Measurements from ENCODE around the gene HRAS.
A peak's percentile ranks its signal among the peaks of the same experiment; 100 is the strongest.

HRAS gene

GRCh38 chr11:535519-536454 is at the start of gene HRAS:
HRAS (minus strand) TSS chr11:535576.
- H2AFZ ChIP-seq (ENCODE audit: low read length, unreplicated experiment): peak within 1 kb of the TSS; percentile 86
- peak within 1 kb of the TSS; percentile 90 for H3K4me3 ChIP-seq (ENCODE audit: low read depth, low read length)
- no peak within 1 kb of the TSS for H3K27ac ChIP-seq (ENCODE audit: low read depth, low read length)
- H3K79me2 ChIP-seq (ENCODE audit: control insufficient read depth, insufficient read depth, low read length, unreplicated experiment): peaks cover 16% of the 10 kb centered on the region
- no peaks in the 10 kb centered on the region for H3K27me3 ChIP-seq (ENCODE audit: insufficient read depth, low read length)
- H3K4me1 ChIP-seq (ENCODE audit: control insufficient read depth, insufficient read depth, low read length, unreplicated experiment): peaks cover 7% of the 10 kb centered on the region
- H3K36me3 ChIP-seq (ENCODE audit: insufficient read depth, low read length): 0 out of 2 replicates have a peak, but pooled peaks cover 6% of the 10 kb centered on the region

- H3K4me1 ChIP-seq (ENCODE audit: control insufficient read depth, insufficient read depth, low read length, unreplicated experiment): peaks cover 27% of the 10 kb centered on the region
- H3K27me3 ChIP-seq (ENCODE audit: insufficient read depth, low read length): no peaks in the 10 kb centered on the region
- no peak overlapping the region for H3K4me3 ChIP-seq (ENCODE audit: low read depth, low read length)
- H3K36me3 ChIP-seq (ENCODE audit: insufficient read depth, low read length): peaks cover 20% of the 10 kb centered on the region
- H3K27ac ChIP-seq (ENCODE audit: low read depth, low read length): no peak overlapping the region
- H2AFZ ChIP-seq (ENCODE audit: low read length, unreplicated experiment): no peak overlapping the region
- H3K79me2 ChIP-seq (ENCODE audit: control insufficient read depth, insufficient read depth, low read length, unreplicated experiment): peaks cover 59% of the 10 kb centered on the region
Observed at GRCh38 chr11:584287-584686, 48.9 kb upstream of the HRAS start.

DNA sequence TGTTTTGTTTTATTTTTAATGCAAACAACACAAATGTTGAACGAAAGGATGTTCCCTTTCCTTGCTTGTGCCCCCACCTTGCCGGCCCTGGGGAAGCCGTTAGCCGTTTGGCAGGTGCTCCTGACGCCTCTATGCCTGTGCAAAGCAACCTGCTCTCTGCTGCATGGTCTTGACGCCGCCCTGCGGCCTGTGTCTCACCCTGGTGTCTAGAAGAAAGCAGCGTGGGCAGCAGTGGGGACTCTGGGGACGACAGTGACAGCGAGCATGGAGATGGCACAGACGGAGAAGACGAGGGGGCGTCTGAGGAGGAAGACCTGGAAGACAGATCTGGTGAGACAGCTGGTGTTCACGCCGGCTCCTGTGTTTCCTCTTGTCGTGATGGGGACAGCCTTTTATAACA is 46.4 kb upstream of the HRAS start:
- no peak overlapping the region for H3K27ac ChIP-seq (ENCODE audit: low read depth, low read length)
- H3K4me3 ChIP-seq (ENCODE audit: low read depth, low read length): no peak overlapping the region
- peaks cover 20% of the 10 kb centered on the region; the same call in 1 of the 2 replicates for H3K36me3 ChIP-seq (ENCODE audit: insufficient read depth, low read length)
- H3K79me2 ChIP-seq (ENCODE audit: control insufficient read depth, insufficient read depth, low read length, unreplicated experiment): peaks cover 77% of the 10 kb centered on the region
- H3K27me3 ChIP-seq (ENCODE audit: insufficient read depth, low read length): no peaks in the 10 kb centered on the region
- H3K4me1 ChIP-seq (ENCODE audit: control insufficient read depth, insufficient read depth, low read length, unreplicated experiment): peaks cover 32% of the 10 kb centered on the region
- H2AFZ ChIP-seq (ENCODE audit: low read length, unreplicated experiment): no peak overlapping the region

DNA sequence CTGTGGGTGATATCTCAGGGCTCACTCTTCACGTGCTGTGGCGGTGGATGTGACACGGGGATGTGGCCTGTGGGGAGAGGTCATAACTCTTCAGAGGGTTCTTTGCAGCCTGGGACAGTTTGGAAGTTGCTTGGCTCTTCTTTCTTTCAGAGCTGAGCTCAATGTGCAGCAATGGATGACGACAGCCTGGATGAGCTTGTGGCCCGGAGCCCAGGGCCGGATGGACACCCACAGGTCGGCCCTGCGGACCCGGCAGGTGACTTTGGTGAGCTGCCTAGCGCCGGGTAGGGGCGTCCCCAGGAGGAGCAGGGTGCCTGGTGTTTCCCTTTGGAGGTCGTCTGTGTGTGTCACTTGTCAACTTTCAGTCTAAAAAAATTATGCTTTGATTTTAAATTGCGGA is 46.0 kb upstream of the HRAS start:
- Histone ChIP-seq H3K4me1 (ENCODE audit: control insufficient read depth, insufficient read depth, low read length, unreplicated experiment) (peaks cover 30% of the 10 kb centered on the region), H3K27ac (ENCODE audit: low read depth, low read length) (no peak overlapping the region), H2AFZ (ENCODE audit: low read length, unreplicated experiment) (no peak overlapping the region), H3K79me2 (ENCODE audit: control insufficient read depth, insufficient read depth, low read length, unreplicated experiment) (peaks cover 79% of the 10 kb centered on the region), H3K36me3 (ENCODE audit: insufficient read depth, low read length) (peaks cover 18% of the 10 kb centered on the region; the same call in 1 of the 2 replicates), H3K27me3 (ENCODE audit: insufficient read depth, low read length) (no peaks in the 10 kb centered on the region), H3K4me3 (ENCODE audit: low read depth, low read length) (no peak overlapping the region)

GRCh38 chr11:579830-580601 is 44.6 kb upstream of the HRAS start:
- no peak overlapping the region for H3K4me3 ChIP-seq (ENCODE audit: low read depth, low read length)
- no peaks in the 10 kb centered on the region for H3K27me3 ChIP-seq (ENCODE audit: insufficient read depth, low read length)
- H3K4me1 ChIP-seq (ENCODE audit: control insufficient read depth, insufficient read depth, low read length, unreplicated experiment): peaks cover 30% of the 10 kb centered on the region
- peaks cover 78% of the 10 kb centered on the region for H3K79me2 ChIP-seq (ENCODE audit: control insufficient read depth, insufficient read depth, low read length, unreplicated experiment)
- peaks cover 16% of the 10 kb centered on the region; the same call in 1 of the 2 replicates for H3K36me3 ChIP-seq (ENCODE audit: insufficient read depth, low read length)
- no peak overlapping the region; the same call in 1 of the 2 replicates for H3K27ac ChIP-seq (ENCODE audit: low read depth, low read length)
- H2AFZ ChIP-seq (ENCODE audit: low read length, unreplicated experiment): no peak overlapping the region

DNA sequence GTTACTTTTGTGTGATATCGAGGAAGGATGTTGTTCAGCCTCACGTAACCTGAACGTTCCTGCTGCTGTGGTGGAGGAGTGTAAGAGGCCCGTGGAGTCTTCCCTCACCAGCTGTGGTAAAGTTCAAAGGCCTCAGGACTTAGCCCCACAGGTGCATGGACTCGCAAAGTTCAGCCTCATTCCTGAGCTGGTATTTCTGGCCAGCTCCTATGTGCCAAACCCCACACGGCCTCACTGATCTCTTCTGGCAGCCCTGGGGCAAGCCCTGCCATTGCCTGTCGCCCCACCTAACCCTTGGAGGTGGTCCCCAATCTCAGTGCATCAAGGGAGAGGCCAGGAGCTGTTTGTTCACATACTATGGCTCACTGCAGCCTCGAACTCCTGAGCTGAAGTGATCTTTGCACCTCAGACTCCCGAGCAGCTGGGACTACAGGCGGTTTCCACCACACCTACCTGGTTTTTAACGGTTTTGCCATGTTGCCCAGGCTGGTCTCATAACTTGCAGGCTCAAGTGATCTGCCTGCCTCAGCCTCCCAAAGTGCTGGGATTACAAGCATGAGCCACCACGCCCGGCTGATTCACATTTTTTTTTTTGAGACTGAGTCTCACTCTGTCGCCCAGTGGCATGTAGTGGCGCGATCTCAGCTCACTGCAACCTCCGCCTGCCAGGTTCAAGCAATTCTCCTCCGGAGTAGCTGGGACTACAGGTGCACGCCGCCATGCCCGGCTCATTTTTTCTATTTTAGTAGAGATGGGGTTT is 43.1 kb upstream of the HRAS start:
- Histone ChIP-seq H3K36me3 (ENCODE audit: insufficient read depth, low read length) (peaks cover 9% of the 10 kb centered on the region; the same call in 1 of the 2 replicates), H3K27me3 (ENCODE audit: insufficient read depth, low read length) (no peaks in the 10 kb centered on the region), H2AFZ (ENCODE audit: low read length, unreplicated experiment) (no peak overlapping the region), H3K4me1 (ENCODE audit: control insufficient read depth, insufficient read depth, low read length, unreplicated experiment) (peaks cover 34% of the 10 kb centered on the region), H3K27ac (ENCODE audit: low read depth, low read length) (no peak overlapping the region), H3K79me2 (ENCODE audit: control insufficient read depth, insufficient read depth, low read length, unreplicated experiment) (peaks cover 65% of the 10 kb centered on the region), H3K4me3 (ENCODE audit: low read depth, low read length) (peak overlapping the region; percentile 87)

DNA sequence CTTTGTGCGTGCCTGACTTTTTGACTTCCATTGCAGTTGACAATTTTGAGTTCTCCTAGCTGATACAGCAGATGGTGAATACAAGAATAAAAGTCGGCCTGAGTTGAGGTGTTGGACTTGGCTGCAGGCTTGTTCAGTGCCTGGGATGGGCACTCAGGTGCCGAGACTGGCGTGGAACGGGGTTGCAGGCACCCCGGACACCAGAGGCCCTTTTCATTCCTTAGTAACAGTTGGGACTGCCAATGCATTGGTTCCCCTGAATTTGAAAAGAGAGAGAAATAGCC is 42.2 kb upstream of the HRAS start:
- H3K27me3 ChIP-seq (ENCODE audit: insufficient read depth, low read length): no peaks in the 10 kb centered on the region
- no peak overlapping the region for H2AFZ ChIP-seq (ENCODE audit: low read length, unreplicated experiment)
- H3K36me3 ChIP-seq (ENCODE audit: insufficient read depth, low read length): peaks cover 6% of the 10 kb centered on the region; the same call in 1 of the 2 replicates
- H3K27ac ChIP-seq (ENCODE audit: low read depth, low read length): peak overlapping the region; percentile 62
- H3K79me2 ChIP-seq (ENCODE audit: control insufficient read depth, insufficient read depth, low read length, unreplicated experiment): peaks cover 58% of the 10 kb centered on the region
- peak overlapping the region; percentile 87 for H3K4me3 ChIP-seq (ENCODE audit: low read depth, low read length)
- H3K4me1 ChIP-seq (ENCODE audit: control insufficient read depth, insufficient read depth, low read length, unreplicated experiment): peaks cover 34% of the 10 kb centered on the region

- Histone ChIP-seq H3K4me1 (ENCODE audit: control insufficient read depth, insufficient read depth, low read length, unreplicated experiment) (peaks cover 34% of the 10 kb centered on the region), H3K4me3 (ENCODE audit: low read depth, low read length) (peak overlapping the region; percentile 87), H3K27ac (ENCODE audit: low read depth, low read length) (peak overlapping the region; percentile 62), H3K36me3 (ENCODE audit: insufficient read depth, low read length) (peaks cover 6% of the 10 kb centered on the region; the same call in 1 of the 2 replicates), H3K79me2 (ENCODE audit: control insufficient read depth, insufficient read depth, low read length, unreplicated experiment) (peaks cover 54% of the 10 kb centered on the region), H2AFZ (ENCODE audit: low read length, unreplicated experiment) (no peak overlapping the region), H3K27me3 (ENCODE audit: insufficient read depth, low read length) (no peaks in the 10 kb centered on the region)
Observed at GRCh38 chr11:576811-577610, 41.6 kb upstream of the HRAS start.

DNA sequence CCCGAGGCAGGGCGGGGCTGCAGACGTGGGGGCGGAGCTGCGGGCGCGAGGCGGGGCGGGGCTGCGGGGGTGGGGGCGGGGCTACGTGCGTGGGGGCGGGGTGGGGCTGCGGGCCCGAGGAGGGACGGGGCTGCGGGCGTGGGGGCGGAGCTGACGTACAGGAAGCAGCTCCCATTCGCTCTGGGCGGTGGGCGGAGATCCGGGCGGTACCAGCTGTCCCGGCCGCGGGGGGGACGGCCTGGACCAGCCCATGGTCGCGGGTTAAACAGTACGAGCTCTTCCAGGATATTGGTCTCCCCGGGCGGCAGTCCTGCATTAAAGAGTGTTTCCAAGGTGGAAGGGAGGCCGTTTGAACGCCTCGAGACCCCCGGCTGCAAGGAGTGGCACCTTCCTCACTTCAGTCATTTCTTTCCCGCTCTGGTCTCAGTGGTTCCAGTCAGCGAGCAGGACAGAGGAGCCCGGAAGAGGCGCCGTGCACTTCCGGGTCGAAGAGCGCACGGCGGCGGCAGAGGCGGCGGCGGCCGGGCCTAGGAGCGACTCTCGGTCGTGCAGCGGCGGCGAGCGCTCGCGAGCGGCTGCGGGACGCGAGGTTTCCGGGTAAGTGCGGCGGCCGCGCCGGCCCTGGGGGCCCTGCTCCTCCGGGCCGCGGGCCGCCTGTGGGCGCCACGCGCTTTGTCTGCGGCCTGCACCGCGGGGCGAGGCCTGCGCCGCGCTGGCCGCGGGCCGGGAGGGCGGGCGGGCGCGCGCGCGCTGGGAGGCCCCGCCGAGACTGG is 40.8 kb upstream of the HRAS start, which contains the start of gene PHRF1:
Gene PHRF1 (plus strand): TSS at position 475 of the 773 bp plus-strand sequence. CDS start 5,043 bp downstream, outside the sequence.
- Histone ChIP-seq H2AFZ (ENCODE audit: low read length, unreplicated experiment) (peak within 1 kb of the TSS; percentile 87), H3K27me3 (ENCODE audit: insufficient read depth, low read length) (no peaks in the 10 kb centered on the region), H3K79me2 (ENCODE audit: control insufficient read depth, insufficient read depth, low read length, unreplicated experiment) (peaks cover 46% of the 10 kb centered on the region), H3K4me3 (ENCODE audit: low read depth, low read length) (peak within 1 kb of the TSS; percentile 97), H3K27ac (ENCODE audit: low read depth, low read length) (peak within 1 kb of the TSS; percentile 94), H3K4me1 (ENCODE audit: control insufficient read depth, insufficient read depth, low read length, unreplicated experiment) (peaks cover 34% of the 10 kb centered on the region), H3K36me3 (ENCODE audit: insufficient read depth, low read length) (no peaks in the 10 kb centered on the region)

Data from ACC112 (cell line).